Omental fat pad (tissue), 4 donors: ENCODE data around the gene CXCL17. TPM values are rescaled to one million over a fixed set of nuclear protein-coding genes. Genes with fewer than 3 reads are reported as not detected.
"Not testable (repeated sequence)": the region's sequence is repeated elsewhere in the genome, so short reads cannot be mapped to it uniquely, and the experiment has no call there.

ENCODE experiments used
- ATAC-seq: fragments of 150-250 bp; one replicate; pipeline ENCODE4 v1.9.1; 2016; ENCODE audit warnings: mild to moderate bottlenecking, moderate library complexity; ENCODE audit not compliant: low FRiP score
- DNase-seq: peaks from one replicate; pipeline ENCODE4 v3.0.0-alpha.2; 2019; ENCODE audit warnings: low spot score
- CTCF ChIP-seq, 3 donors: fragments of 450-650 bp; IDR thresholded peaks; one replicate each; pipeline ENCODE4 v1.5.1; 2016 to 2017; ENCODE audit warnings: antibody characterized with exemption in 3 of 3, mild to moderate bottlenecking in 3 of 3, moderate library complexity in 2 of 3
- total RNA-seq, 4 donors: library from RNA; depleted of rRNA; stranded (reverse); fragments of >200 nt; gene quantifications; one replicate each; pipeline ENCODE4 v1.1.0, GENCODE V29; 2016

The CXCL17 gene
- total RNA-seq, 4 donors from 2014 or later = not detected

GRCh38 chr19:42461700-42462324 lies 19.1 kb upstream of the CXCL17 start:
- ATAC-seq (no peak), DNase-seq (no peak)
- TF ChIP-seq CTCF (IDR thresholded peaks at IDR 0.05) = no peak

GRCh38 chr19:42461231-42461630 lies 18.5 kb upstream of the CXCL17 start:
- ATAC-seq, DNase-seq: not testable (repeated sequence)

GRCh38 chr19:42459926-42460325 lies 17.2 kb upstream of the CXCL17 start:
- TF ChIP-seq CTCF (IDR thresholded peaks at IDR 0.05) = no peak

GRCh38 chr19:42455621-42456081 lies 12.9 kb upstream of the CXCL17 start:
- TF ChIP-seq CTCF (IDR thresholded peaks at IDR 0.05) = no peak
- ATAC-seq (peak; percentile 54), DNase-seq (no peak)

More at GRCh38 chr19:42459926-42460325, 17.2 kb upstream of the CXCL17 start:
- no peak for ATAC-seq
- no peak for DNase-seq

- DNase-seq (no peak), ATAC-seq (no peak)
- TF ChIP-seq CTCF (IDR thresholded peaks at IDR 0.05) = no peak
Observed at GRCh38 chr19:42455086-42455485, 12.3 kb upstream of the CXCL17 start.

GRCh38 chr19:42452590-42452989 lies 9.8 kb upstream of the CXCL17 start:
- no peak for DNase-seq
- TF ChIP-seq CTCF (IDR thresholded peaks at IDR 0.05) = no peak
- no peak for ATAC-seq

GRCh38 chr19:42450314-42450934 lies 7.7 kb upstream of the CXCL17 start:
- ATAC-seq (peak; percentile 87), DNase-seq (peak; percentile 70)
- peak in 1 of 3 donors; percentile 56 for TF ChIP-seq CTCF (IDR thresholded peaks at IDR 0.05)

GRCh38 chr19:42448306-42448705 lies 5.6 kb upstream of the CXCL17 start:
- DNase-seq, ATAC-seq: not testable (repeated sequence)
